CD4-positive, alpha-beta T cell treated with Interferon gamma for 1 hour (primary cell): ENCODE results near the gene SH2D4B.
A peak's percentile ranks its signal among the peaks of the same experiment; 100 is the strongest.
"Not testable (repeated sequence)": the region's sequence is repeated elsewhere in the genome, so short reads cannot be mapped to it uniquely, and the experiment has no call there.

Experiments
- DNase-seq: peaks from one replicate; pipeline ENCODE4 v3.0.0-alpha.2; 2020

The SH2D4B gene

GRCh38 chr10:80526218-80526617 lies 11.5 kb upstream of the SH2D4B start:
- DNase-seq = no peak

- no peak for DNase-seq
These were observed 11.0 kb upstream of the SH2D4B start for GRCh38 chr10:80526742-80527141.

- no peak for DNase-seq
These were observed 9.5 kb upstream of the SH2D4B start for GRCh38 chr10:80528185-80528700.

- DNase-seq = no peak
These were observed 8.8 kb upstream of the SH2D4B start for GRCh38 chr10:80528901-80529300.

- DNase-seq = peak; percentile 29
These were observed 8.1 kb upstream of the SH2D4B start for GRCh38 chr10:80529604-80530003.

- DNase-seq = peak; percentile 39
These were observed 7.5 kb upstream of the SH2D4B start for GRCh38 chr10:80530251-80530650.

- no peak for DNase-seq
These were observed 6.9 kb upstream of the SH2D4B start for GRCh38 chr10:80530816-80531215.

GRCh38 chr10:80532571-80532970 lies 5.1 kb upstream of the SH2D4B start:
- no peak for DNase-seq

GRCh38 chr10:80534059-80534458 lies 3.6 kb upstream of the SH2D4B start:
- not testable (repeated sequence) for DNase-seq

GRCh38 chr10:80534646-80535045 lies 3.1 kb upstream of the SH2D4B start:
- DNase-seq = not testable (repeated sequence)

- DNase-seq = peak; percentile 85
These were observed 1.9 kb upstream of the SH2D4B start for GRCh38 chr10:80535671-80536360.

- DNase-seq = no peak
These were observed 1.3 kb upstream of the SH2D4B start for GRCh38 chr10:80536361-80536835.

- no peak for DNase-seq
These were observed 491 bp upstream of the SH2D4B start for GRCh38 chr10:80537086-80537735.

GRCh38 chr10:80538481-80539185 lies 931 bp downstream of the SH2D4B start:
- DNase-seq = no peak

- DNase-seq = peak; percentile 34
These were observed 1.8 kb downstream of the SH2D4B start for GRCh38 chr10:80539421-80540031.

GRCh38 chr10:80540136-80540535 lies 2.4 kb downstream of the SH2D4B start:
- no peak for DNase-seq

GRCh38 chr10:80540618-80540980 lies 2.9 kb downstream of the SH2D4B start:
- DNase-seq = no peak

- DNase-seq = peak; percentile 34
These were observed 3.5 kb downstream of the SH2D4B start for GRCh38 chr10:80540981-80541750.

- no peak for DNase-seq
These were observed 4.4 kb downstream of the SH2D4B start for GRCh38 chr10:80542053-80542452.

GRCh38 chr10:80542652-80543318 lies 5.1 kb downstream of the SH2D4B start:
- no peak for DNase-seq

GRCh38 chr10:80543319-80543672 lies 5.6 kb downstream of the SH2D4B start:
- DNase-seq = not testable (repeated sequence)
